SK-N-SH (cell line): Measurements from ENCODE around the gene SERPINH1. TPM values are rescaled to one million over a fixed set of nuclear protein-coding genes. Genes with fewer than 3 reads are reported as not detected.

Experiments
- CTCF ChIA-PET: fragments of 300-600, 350-600 bp; formaldehyde crosslinking; extraction: SDS; loops from one replicate; lab custom pipeline; 2021; lab: Yijun Ruan, JAX
- POLR2A ChIA-PET: fragments of 350-600 bp; sonication (Branson Sonifier 250); formaldehyde crosslinking; extraction: SDS; loops from one replicate; lab custom pipeline; 2020; ENCODE audit warnings: antibody characterized with exemption, inconsistent platforms; lab: Yijun Ruan, JAX
- DNase-seq: peaks from one replicate; pipeline ENCODE4 v3.0.0; 2012
- H2AFZ ChIP-seq: fragments of 200-600 bp; sonication (generic); 2 replicates; pipeline ENCODE4 v1.8.1; 2016; ENCODE audit warnings: antibody characterized with exemption, mild to moderate bottlenecking, low read depth
- H3F3A ChIP-seq: fragments of 200-600 bp; sonication (generic); replicated peaks from 2 replicates; pipeline ENCODE3; 2016; ENCODE audit warnings: antibody characterized with exemption, mild to moderate bottlenecking; ENCODE audit not compliant: insufficient read depth
- H3K27ac ChIP-seq, 2 experiments: fragments of 200-500 bp in 1 of 2; fragments of 200-600 bp in 1 of 2; sonication (Bioruptor generic) in 1 of 2; sonication (generic), shearing (Covaris generic) in 1 of 2; 2 replicates each; pipeline versions ENCODE4 v1.5.1 to v1.6.1; 2014 to 2016; ENCODE audit warnings: low read depth in 2 of 2, inconsistent platforms in 1 of 2, low read length in 1 of 2, mild to moderate bottlenecking in 1 of 2, mixed read lengths in 1 of 2
- H3K27me3 ChIP-seq: fragments of 200-600 bp; sonication (generic), shearing (Covaris generic); 2 replicates; pipeline ENCODE4 v1.6.1; 2016; ENCODE audit warnings: mixed run types; ENCODE audit not compliant: insufficient read depth
- H3K36me3 ChIP-seq, 2 experiments: fragments of 200-500 bp in 1 of 2; fragments of 200-600 bp in 1 of 2; sonication (Bioruptor generic) in 1 of 2; sonication (generic) in 1 of 2; replicated peaks in 1 of 2; 2 replicates each; pipeline versions ENCODE3 to v1.5.1; 2014 to 2016; ENCODE audit warnings: low read length in 1 of 2, mild to moderate bottlenecking in 1 of 2; ENCODE audit not compliant: insufficient read depth in 2 of 2, control insufficient read depth in 1 of 2
- H3K4me1 ChIP-seq, 2 experiments: fragments of 200-500 bp in 1 of 2; fragments of 200-600 bp in 1 of 2; sonication (Bioruptor generic) in 1 of 2; sonication (generic), shearing (Covaris generic) in 1 of 2; 2 replicates each; pipeline versions ENCODE4 v1.5.1 to v1.6.1; 2014 to 2016; ENCODE audit warnings: low read depth in 1 of 2, low read length in 1 of 2, mixed run types in 1 of 2; ENCODE audit not compliant: insufficient read depth in 2 of 2, control insufficient read depth in 1 of 2
- H3K4me2 ChIP-seq: fragments of 200-600 bp; sonication (generic), shearing (Covaris generic); 2 replicates; pipeline ENCODE4 v1.6.1; 2017; ENCODE audit warnings: mixed run types
- H3K4me3 ChIP-seq, 2 experiments: fragments of 200-500 bp in 1 of 2; fragments of 200-600 bp in 1 of 2; sonication (Bioruptor generic) in 1 of 2; sonication (generic), shearing (Covaris generic) in 1 of 2; 2 replicates each; pipeline versions ENCODE4 v1.5.1 to v1.8.1; 2014 to 2016; ENCODE audit warnings: low read depth in 2 of 2, inconsistent platforms in 1 of 2, low read length in 1 of 2, mild to moderate bottlenecking in 1 of 2, mixed read lengths in 1 of 2, moderate library complexity in 1 of 2
- H3K79me2 ChIP-seq: fragments of 200-600 bp; sonication (generic); 2 replicates; pipeline ENCODE4 v1.8.1; 2017; ENCODE audit warnings: mild to moderate bottlenecking; ENCODE audit not compliant: insufficient read depth
- H3K9ac ChIP-seq: fragments of 200-600 bp; sonication (generic); 2 replicates; pipeline ENCODE4 v1.6.1; 2017; ENCODE audit warnings: mixed run types
- H3K9me2 ChIP-seq: fragments of 200-600 bp; sonication (generic); 2 replicates; pipeline ENCODE4 v1.6.1; 2017; ENCODE audit warnings: mixed run types
- H3K9me3 ChIP-seq: fragments of 200-600 bp; sonication (generic); 2 replicates; pipeline ENCODE4 v1.6.1; 2017; ENCODE audit warnings: mixed run types, mild to moderate bottlenecking, moderate library complexity
- H4K20me1 ChIP-seq: fragments of 200-600 bp; sonication (generic); 2 replicates; pipeline ENCODE4 v1.6.1; 2017; ENCODE audit warnings: mild to moderate bottlenecking, mixed run types; ENCODE audit not compliant: insufficient read depth
- CHD2 ChIP-seq: fragments of 150-350 bp; IDR thresholded peaks from 2 replicates; pipeline ENCODE4 v1.6.1; 2018; ENCODE audit warnings: low read length; ENCODE audit not compliant: partially characterized antibody
- CTCF ChIP-seq: fragments of 200-600 bp; sonication (generic); IDR thresholded peaks from 2 replicates; pipeline ENCODE4 v1.6.1; 2017; ENCODE audit warnings: antibody characterized with exemption, mild to moderate bottlenecking, moderate library complexity
- EZH2phosphoT487 ChIP-seq: fragments of 200-600 bp; sonication (generic); IDR thresholded peaks from 2 replicates; pipeline ENCODE4 v1.6.1; 2017; ENCODE audit warnings: low read depth, mixed run types, mild to moderate bottlenecking, antibody characterized with exemption, moderate library complexity, borderline replicate concordance
- FOXM1 ChIP-seq: IDR thresholded peaks from 2 replicates; pipeline ENCODE4 v1.4.0; 2012; ENCODE audit warnings: low read depth, mild to moderate bottlenecking
- GABPA ChIP-seq: IDR thresholded peaks from 2 replicates; pipeline ENCODE4 v1.4.0; 2012; ENCODE audit warnings: low read depth, mild to moderate bottlenecking
- GATA2 ChIP-seq: sonication (generic); formaldehyde crosslinking; IDR thresholded peaks from 2 replicates; pipeline ENCODE4 v1.5.0; 2020; ENCODE audit warnings: mild to moderate bottlenecking, missing genetic modification reagents
- JUND ChIP-seq: IDR thresholded peaks from 2 replicates; pipeline ENCODE4 v1.4.0; 2012
- MAX ChIP-seq: IDR thresholded peaks from 2 replicates; pipeline ENCODE4 v1.4.0; 2012; ENCODE audit warnings: low read depth
- MXI1 ChIP-seq: IDR thresholded peaks from 2 replicates; pipeline ENCODE4 v1.6.1; 2012; ENCODE audit warnings: mild to moderate bottlenecking, low read depth, low read length, improper control_type of control experiment
- NFIC ChIP-seq: IDR thresholded peaks from 2 replicates; pipeline ENCODE4 v1.4.0; 2012; ENCODE audit warnings: borderline replicate concordance
- NRF1 ChIP-seq: IDR thresholded peaks from 2 replicates; pipeline ENCODE4 v1.6.1; 2012; ENCODE audit warnings: low read depth, mild to moderate bottlenecking, low read length
- RCOR1 ChIP-seq: fragments of 150-350 bp; IDR thresholded peaks from 2 replicates; pipeline ENCODE4 v1.6.1; 2017; ENCODE audit warnings: antibody characterized with exemption, low read length
- REST ChIP-seq: IDR thresholded peaks from 2 replicates; pipeline ENCODE4 v1.6.1; 2012; ENCODE audit warnings: mild to moderate bottlenecking, low read depth, low read length, moderate library complexity
- RFX5 ChIP-seq: IDR thresholded peaks from 2 replicates; pipeline ENCODE4 v1.6.1; 2012; ENCODE audit warnings: mild to moderate bottlenecking, improper control_type of control experiment, low read length
- RXRA ChIP-seq: IDR thresholded peaks from 2 replicates; pipeline ENCODE4 v1.4.0; 2012; ENCODE audit warnings: low read depth, mild to moderate bottlenecking, borderline replicate concordance
- TAF1 ChIP-seq: IDR thresholded peaks from 2 replicates; pipeline ENCODE4 v1.6.1; 2012; ENCODE audit warnings: low read depth, mild to moderate bottlenecking, low read length, moderate library complexity, borderline replicate concordance
- TCF12 ChIP-seq: IDR thresholded peaks from 2 replicates; pipeline ENCODE4 v1.4.0; 2012
- TEAD4 ChIP-seq: IDR thresholded peaks from 2 replicates; pipeline ENCODE4 v1.4.0; 2012; ENCODE audit warnings: mild to moderate bottlenecking, borderline replicate concordance; ENCODE audit not compliant: insufficient read depth
- USF1 ChIP-seq: IDR thresholded peaks from 2 replicates; pipeline ENCODE4 v1.4.0; 2012; ENCODE audit warnings: low read depth, borderline replicate concordance
- ZBTB33 ChIP-seq: IDR thresholded peaks from 2 replicates; pipeline ENCODE4 v1.4.0; 2012; ENCODE audit warnings: low read depth, borderline replicate concordance
- WGBS: methylation state at CpG from one replicate; pipeline ENCODE4 v1.1.6; 2017; ENCODE audit warnings: low lambda C conversion rate; 5-methylcytosine and 5-hydroxymethylcytosine counted together
- polyA plus RNA-seq, 3 experiments: library from polyadenylated mRNA; depleted of rRNA; stranded (reverse); fragments of >200 nt; gene quantifications; 2 replicates each; pipeline ENCODE4 v1.2.3, GENCODE V29; 2012

Gene SERPINH1
- polyA plus RNA-seq, 1 of the 3 experiments (the other 2 are of a cell fraction): 293 TPM

- peaks cover 30% of the 10 kb centered on the region for H3K79me2 ChIP-seq
These were observed 8.6 kb downstream of the SERPINH1 start for GRCh38 chr11:75570559-75571139.

More at GRCh38 chr11:75570559-75571139, 8.6 kb downstream of the SERPINH1 start:
- H3K9me3 ChIP-seq: no peaks in the 10 kb centered on the region
- peaks cover 54 to 77% of the 10 kb centered on the region in 2 experiments for H3K36me3 ChIP-seq
- no peaks in the 10 kb centered on the region for H3K27me3 ChIP-seq
- peaks cover 23% of the 10 kb centered on the region for H3F3A ChIP-seq
- H3K4me2 ChIP-seq: no peak overlapping the region
- H3K9me2 ChIP-seq: no peaks in the 10 kb centered on the region
- CTCF ChIA-PET: interaction anchor here (1.2 to 1.8 kb wide), 6 partner anchors 8 to 38 kb away, joined by 3 to 7 read pairs (median 4); no protein-coding TSS in a partner anchor
- POLR2A ChIA-PET: interaction anchor here (0.9 to 1.3 kb wide), 2 partner anchors 8 to 17 kb away, joined by 6 to 7 read pairs; no protein-coding TSS in a partner anchor
- no peak for DNase-seq
- TF ChIP-seq EZH2phosphoT487 (no peak), MAX (no peak), TCF12 (no peak), REST (no peak), CHD2 (no peak), RFX5 (no peak), NFIC (no peak), MXI1 (no peak), RCOR1 (no peak), GATA2 (CRISPR knock-in tag) (no peak), JUND (no peak), CTCF (no peak), NRF1 (no peak), FOXM1 (no peak), RXRA (no peak), TEAD4 (no peak), ZBTB33 (no peak), TAF1 (no peak), USF1 (no peak), GABPA (no peak)
- H4K20me1 ChIP-seq: peaks cover 40% of the 10 kb centered on the region
- H3K4me3 ChIP-seq: no peak overlapping the region
- 85% methylated on average over 8 of the region's 9 CpGs for WGBS
- H2AFZ ChIP-seq: no peak overlapping the region
- H3K27ac ChIP-seq: no peak overlapping the region; a peak in 1 of 4 replicates
- no peak overlapping the region for H3K9ac ChIP-seq
- peaks cover 1 to 3% of the 10 kb centered on the region in 2 experiments; a peak in 2 of 4 replicates for H3K4me1 ChIP-seq
